ENCODE data around the gene SYPL2.
"Not testable (repeated sequence)": the region's sequence is repeated elsewhere in the genome, so short reads cannot be mapped to it uniquely, and the experiment has no call there.

Gene SYPL2

DNA sequence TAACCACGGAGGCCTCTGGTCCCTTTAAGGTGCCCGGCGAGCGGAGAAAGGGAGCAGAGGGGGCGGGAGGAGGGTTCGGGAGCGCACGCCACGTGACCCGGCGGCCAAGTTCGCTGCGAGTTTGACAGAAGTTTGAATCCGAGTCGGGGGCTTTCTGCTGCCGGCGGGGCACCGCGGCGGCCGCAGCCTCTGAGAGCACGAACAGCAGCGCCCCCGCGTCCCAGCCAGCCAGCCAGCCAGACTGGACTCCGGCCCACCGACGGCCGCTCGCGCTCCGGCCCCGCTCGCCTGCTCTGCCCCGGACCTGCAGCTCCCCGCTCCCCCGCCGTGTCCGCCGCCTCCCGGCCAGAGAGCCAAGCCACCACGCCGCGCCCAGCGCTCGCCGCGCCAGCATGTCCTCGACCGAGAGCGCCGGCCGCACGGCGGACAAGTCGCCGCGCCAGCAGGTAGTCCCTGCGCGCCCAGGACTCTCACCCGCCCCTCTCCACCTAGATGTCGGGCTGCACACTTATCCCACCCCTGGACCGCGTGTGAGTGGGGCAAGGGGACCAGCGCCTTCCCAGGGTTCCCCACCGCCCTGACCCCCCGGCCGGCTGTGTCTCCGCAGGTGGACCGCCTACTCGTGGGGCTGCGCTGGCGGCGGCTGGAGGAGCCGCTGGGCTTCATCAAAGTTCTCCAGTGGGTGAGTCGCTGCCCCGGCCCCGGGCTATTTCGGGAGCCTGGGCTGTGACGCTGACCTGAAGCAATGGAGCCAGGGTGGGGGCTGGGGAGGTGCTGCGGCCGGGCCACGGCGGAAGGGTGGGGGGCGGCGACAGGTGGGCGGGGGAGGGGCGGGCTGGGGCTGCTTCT lies at the start of gene SYPL2:
Gene SYPL2, plus strand, starts transcription at position 95 of the 849 bp plus-strand sequence. Its CDS starts 298 bp downstream, at position 393.
- DNase-seq, result no peak

DNA sequence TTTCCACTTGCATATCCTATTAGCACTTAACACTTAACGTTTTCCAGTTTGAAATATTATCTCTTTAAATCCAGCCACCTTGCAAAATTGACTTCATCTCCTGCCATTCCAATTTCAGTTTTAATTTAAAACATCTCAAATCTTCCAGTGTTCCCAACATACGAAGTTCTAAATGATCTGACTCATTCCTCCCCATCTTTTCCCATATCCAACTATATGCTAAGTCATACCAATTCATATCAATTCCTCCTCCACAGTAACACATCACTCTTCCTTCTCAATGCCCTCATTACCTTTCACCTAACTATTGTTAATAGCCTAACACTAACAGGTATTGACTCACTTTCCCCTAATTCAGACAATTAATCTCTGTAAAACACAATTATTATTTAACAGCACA lies 42.8 kb upstream of the SYPL2 start:
- no peak for DNase-seq

DNA sequence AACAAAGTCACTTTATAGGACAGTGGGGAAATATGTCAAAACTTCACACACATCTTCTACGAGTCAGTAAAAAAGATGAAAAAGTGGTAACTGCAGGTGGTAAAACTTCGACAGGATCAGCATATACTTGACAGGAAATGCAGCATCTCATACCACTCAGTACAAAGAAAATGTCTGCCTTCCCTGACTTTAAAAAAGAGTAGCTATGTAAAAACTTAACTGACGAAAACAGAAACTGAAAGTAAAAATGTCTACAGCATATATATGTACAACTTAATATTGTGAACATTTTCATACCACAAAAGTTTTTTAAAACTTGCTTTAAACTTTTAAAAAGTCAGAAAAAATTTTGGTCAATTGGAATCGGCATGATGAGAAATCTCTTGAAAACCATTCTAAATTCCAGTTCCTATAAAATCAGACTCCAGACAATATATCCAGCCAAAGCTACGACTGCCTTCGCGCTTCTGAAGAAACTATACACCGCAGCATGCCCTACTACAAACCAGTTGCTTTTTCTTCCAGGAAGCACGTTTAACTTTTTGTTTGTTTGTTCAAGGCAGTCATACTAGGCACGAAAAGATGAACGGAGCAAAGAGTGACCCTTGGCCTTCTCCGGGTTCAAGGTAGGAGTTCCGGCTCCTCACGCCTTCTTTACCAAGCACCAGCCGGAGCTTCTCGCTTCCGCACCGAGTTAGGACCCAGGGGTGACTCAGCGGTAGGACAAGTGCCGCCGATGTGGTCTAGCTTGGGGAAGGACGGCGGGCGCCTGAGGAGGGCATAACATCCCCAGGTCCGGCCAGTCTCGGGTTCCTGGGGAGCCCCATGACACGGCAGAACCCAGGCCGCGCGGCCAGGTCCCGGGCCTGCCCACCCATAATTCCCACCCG lies 40.7 kb upstream of the SYPL2 start:
- DNase-seq, result no peak

DNA sequence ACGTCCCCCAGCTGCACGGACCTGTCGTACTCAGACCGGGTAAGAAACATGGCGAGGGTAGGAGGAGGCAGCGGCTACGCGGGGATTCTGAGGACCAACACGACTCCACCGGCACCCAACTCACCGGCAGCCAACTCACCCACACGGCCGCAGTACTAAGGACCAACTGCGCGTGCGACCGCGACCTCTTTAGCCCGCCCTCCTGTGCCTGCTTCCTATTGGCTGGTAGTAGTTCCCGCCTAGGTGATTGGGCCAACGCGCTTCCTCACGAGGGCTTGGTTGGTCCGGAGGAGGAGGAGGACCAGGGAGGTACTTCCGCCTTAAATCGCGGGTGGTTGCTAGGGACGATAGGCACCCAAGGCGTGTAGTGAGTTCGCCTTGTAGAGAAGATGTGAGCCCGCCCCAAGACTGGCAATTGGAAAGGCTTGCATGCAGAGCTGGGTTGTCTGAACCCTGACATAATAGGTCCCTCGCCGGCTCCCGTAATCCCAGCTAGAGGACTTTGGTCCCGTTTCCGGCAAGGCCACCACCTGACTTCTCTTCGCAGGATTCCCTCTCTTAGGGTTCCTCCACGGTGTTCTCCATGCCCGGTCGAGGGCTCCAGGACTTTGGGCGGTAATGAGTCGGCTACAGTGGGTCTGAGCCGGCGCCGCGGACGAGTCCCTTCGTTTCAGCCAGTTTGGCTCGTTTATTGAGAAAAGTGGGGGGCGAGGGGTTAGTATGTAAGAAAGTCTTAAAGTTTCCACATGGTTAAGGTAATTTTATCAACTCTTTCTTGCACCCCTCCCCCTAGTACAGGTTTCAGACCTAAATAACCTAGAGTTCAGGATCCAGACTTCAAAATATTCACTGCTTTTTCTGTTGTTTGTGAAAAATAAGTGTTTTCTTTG lies 39.8 kb upstream of the SYPL2 start, which contains the start of gene PSMA5:
Gene PSMA5, minus strand, starts transcription at position 168 of the 890 bp plus-strand sequence. Its CDS starts 118 bp downstream, at position 50.
- DNase-seq, result peak; percentile 98

DNA sequence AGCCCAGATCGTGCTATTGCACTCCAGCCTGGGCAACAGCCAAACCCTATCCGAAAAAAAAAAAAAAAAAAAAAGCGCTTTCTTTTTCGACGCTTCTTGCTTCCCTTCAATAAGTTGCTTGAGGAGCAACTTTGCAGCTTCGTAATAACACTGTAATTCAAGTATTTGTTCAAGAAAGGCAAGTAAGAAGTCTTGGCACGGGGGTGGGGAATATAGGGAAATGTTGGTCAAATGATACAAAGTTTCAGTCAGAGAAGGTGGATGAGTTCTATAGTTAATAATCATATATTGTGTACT lies 39.2 kb upstream of the SYPL2 start:
- peak; percentile 0 for DNase-seq

DNA sequence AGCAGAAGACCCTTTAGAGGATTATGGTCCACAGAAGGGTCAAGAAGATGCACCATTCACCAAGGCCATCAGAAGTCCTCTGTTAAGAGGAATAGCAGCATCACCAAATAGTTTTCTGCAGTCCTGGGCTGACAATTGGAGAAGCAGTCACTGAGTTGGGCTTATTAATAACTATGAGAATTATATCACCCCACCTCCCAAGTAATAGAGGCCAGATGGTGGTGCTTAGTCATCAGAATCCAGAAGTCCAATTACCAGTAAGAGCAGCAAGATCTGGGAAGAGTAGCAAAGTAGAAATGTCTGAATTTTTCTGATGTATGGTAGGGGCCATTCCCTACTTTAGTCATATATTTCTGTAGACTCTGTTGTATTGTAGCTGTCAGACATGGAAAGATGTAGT lies 34.0 kb upstream of the SYPL2 start:
- no peak for DNase-seq

DNA sequence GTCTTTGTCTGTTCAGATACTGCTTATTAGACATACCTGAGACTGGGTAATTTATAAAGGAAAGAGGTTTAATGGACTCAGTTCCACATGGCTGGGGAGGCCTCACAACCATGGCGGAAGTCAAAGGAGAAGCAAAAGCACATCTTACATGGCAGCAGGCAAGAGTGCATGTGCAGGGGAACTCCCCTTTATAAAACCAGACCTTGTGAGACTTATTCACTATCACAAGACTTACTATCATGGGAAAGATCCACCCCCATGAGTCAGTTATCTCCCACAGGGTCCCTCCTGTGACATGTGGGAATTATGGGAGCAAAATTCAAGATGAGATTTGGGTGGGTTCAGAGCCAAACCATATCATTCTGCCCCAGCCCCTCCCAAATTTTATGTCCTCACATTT lies 33.0 kb upstream of the SYPL2 start:
- DNase-seq, result no peak

DNA sequence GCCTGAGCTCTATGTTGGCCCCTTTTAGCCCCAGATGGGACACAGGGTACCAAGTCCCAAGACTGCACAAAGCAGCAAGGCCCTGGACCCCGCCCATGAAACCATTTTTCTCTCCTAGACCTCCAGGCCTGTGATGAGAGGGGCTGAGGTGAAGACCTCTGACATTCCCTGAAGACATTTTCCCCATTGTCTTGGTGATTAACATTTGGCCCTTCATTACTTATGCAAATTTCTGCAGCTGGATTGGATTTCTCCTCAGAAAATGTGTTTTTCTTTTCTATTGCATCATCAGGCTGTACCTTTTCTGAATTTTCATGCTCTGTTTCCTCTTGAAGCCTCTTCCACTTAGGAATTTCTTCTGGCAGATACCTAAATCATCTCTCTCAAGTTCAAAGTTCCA lies 31.9 kb upstream of the SYPL2 start:
- DNase-seq, result no peak

DNA sequence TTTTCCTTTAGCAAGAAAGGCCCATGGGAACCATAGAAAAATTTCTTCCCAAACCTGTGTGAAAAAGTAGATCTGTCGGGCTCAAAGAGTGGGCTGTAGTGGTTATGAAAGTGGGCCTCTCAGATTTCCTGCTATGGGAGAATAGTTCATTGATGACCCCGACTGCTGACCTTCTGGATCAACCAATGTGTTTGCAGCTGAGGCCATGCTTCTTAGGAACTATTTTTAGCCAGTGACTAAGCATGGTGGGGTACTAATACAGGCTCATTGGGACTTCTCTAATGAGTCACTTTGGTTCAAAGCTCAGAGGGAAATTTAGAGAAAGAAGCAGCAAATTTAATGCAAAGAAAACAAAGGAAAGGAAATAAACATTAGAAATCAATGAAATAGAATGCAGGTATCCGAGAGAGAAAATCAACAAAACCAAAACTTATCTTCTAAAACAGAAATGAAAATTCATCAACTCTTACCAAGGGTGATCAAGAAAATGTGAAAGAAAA lies 27.5 kb upstream of the SYPL2 start:
- no peak for DNase-seq

DNA sequence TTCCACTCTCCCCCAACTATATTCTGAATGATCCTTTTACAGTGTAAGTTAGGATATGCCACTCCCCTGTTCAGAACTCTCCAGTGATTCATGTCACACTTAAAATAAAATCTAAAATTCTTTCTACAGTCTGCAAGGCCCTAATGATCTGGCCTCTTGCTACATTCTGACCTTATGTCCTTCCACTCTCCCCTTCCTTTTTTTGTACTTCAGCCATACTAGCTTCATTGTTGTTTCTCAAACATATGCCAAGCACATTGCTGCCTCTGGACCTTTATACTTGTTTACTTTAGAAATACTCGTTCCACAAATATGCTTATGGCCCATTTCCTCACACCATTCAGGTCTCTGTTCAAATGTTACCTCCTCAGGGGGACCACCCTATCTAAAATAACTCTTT lies 25.3 kb upstream of the SYPL2 start:
- no peak for DNase-seq

DNA sequence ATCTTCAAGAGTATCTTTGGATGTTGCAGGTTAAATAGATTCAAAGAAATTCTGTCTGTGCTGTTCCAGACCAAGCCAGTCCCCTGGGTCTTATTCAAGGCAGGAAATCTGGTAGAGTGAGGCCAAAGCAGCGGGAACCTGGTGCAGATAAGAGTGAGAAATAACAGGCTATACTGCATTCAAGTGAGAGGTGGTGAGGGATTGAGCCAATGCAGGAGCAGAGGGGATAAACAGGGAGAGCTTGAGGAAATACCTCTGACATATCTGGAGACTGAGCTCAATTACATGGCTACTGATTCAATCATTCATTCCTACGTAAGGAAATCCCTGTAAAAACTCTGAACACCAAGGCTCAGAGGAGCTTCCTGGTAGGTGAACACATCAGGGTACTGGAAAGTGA lies 22.9 kb upstream of the SYPL2 start:
- no peak for DNase-seq

DNA sequence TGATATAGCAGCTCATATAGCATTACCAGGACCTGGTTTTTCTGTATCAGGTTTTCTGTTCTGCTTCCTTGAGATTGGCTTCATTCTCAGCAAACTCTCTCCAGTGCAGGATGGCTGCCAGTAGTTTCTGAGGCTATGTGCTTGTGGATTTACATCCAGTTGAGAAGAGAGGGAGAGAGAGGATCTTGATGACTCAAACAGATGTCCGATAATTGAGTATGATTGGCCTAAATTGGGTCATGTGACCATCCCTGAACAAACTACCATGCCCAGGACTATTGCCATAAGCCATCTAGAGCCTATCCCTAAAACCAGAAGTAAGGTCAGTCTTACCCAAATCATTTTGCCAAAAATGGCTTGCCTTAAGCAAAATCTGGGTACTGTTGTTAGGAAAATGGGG lies 22.0 kb upstream of the SYPL2 start:
- DNase-seq, result no peak

DNA sequence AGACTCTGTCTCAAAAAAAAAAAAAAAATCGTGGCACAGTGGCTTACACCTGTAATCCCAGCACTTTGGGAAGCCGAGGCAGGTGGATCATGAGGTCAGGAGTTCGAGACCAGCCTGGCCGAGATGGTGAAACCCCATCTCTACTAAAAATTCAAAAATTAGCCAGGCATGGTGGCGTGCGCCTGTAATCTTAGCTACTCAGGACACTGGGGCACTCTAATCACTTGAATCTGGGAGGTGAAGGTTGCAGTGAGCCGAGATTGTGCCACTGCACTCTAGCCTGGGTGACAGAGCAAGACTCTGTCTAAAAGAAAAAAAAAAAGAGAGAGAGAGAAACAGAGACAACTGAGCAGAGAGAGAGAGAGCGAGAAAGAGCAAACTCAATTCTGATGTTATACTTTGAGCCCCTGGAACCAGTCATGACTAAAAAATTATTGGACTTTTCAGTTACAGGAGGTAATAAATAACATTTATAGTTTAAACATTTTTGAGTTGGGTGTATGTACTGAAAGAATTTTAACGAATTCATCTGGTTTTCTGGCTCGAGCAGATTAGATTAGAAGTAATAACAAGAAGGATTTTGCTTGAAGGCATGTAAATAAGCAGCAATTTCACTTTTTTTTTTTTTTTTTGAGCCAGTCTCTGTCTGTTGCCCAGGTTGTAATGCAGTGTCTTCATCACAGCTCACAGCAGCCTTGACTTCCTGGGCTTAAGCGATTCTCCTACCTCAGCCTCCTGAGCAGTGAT lies 20.2 kb upstream of the SYPL2 start:
- DNase-seq, result not testable (repeated sequence)

DNA sequence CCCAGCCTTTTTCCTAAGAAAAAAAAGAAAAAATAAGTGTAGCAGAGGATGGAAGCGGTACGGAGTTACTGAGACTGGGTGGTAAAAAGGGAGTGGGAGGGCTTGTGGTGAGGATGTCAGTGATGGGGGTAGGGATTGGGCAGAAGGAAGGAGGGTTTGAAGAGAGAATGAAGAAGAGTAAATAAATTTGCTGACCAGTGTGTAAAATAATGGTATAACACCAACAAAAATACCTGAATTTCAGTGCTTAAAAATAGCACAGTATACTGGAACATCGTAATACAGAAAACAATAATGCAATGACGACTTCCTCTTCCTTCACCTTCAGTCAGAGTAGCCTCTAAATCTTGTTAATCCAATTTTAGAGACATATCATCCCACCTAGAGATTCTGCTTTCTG lies 18.8 kb upstream of the SYPL2 start:
- DNase-seq, result no peak

DNA sequence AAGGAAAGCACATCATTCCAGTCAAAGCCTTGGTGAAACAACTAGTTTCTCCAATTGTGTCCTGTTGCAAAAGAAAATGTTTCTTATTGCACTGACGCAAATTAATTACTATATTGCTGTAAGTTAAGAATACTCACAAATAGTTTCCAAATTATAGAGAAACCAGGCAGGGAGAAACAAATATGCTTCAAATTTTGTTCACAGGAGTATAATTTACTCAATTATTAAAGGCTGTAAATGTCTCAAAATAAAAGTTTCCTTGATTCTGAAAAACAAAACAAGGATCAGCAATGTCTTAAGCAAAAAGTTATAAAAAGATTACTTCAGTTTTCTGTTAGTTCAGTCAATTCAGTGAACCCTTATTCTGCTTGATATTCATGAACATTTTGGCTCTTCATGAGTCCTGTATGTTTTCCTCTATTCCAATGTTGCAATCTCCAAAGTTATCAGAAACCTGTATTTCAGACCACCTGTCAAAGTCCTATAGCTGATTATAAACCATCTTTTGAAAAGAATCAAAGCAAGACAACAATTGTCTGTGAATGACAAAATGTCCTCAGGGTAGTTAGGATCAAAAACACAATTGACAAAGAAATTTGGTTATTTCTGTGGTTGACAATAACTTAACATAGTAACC lies 11.7 kb upstream of the SYPL2 start:
- no peak for DNase-seq

DNA sequence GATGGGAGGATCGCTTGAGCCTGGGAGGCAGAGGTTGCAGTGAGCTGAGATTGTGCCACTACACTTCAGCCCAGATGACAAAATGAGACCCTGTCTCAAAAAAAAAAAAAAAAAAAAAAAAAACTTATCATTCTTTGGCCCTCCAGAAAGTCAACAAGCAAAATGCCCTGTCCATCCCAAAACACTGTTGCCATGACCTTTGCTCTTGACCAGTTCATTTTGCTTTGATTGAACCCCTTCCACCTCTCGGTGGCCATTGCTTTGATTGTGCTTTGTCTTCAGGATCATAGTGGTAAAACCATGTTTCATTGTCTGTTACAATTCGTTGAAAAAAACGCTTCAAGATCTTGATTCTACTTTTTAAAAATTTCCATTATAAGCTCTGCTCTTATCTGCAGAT lies 8.5 kb upstream of the SYPL2 start:
- DNase-seq, result no peak

DNA sequence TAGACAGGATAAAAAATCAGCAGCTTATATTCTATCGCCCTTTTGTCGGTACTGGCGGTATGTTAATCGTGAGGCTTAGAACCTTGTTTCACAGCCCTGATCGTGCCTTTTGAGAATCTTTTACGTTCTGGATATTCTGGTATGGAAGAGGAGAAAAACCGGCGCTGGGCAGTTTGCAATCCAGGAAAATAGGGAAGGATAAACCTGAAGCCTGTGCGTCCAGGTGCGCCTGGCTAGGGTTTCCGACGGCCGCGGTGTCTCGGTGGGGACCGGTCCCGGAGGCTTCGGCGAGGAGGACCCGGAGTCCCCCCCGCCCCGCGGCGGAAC lies 258 bp upstream of the SYPL2 start:
- no peak for DNase-seq

DNA sequence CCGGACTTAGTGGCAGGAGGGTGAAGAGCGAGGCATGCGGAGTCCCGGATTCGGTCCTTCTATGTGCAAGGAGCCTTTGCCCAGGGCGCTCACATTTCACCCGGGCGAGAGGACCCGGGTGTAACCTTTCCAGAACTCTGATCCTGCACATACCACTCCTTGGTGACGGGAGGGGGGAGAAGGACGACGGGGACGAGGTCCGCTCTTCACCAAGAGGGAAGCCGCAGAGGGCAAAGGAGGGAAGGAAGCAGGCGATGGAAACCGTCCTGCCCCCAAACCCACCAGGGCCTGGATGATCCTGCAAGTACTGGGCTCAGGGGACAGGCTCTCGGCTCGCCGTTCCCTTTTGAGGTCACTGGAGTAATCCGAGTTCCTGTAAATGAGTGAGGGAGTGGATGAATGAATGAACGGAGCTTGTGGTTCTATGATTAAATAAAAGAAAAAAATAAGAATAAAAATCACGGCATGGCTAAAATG lies 993 bp downstream of the SYPL2 start:
- no peak for DNase-seq

DNA sequence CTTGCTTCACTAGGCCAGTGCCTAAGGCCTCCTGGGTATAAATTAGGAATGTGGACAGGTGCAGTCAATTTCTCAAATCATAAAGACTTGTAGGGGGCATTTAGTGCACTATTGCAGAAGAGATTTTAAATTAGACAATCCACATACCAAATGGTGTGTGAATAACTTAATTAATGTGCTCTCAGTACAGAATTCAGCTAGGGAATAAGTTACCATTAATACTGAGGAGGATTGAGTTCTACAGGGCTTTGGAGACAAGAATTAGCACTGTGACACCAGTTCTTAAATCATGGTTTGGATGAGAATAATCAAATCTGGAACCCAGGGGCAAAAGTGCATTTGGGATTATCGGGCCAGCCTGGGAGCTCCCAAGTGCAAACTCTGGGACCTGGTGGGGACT lies 1.7 kb downstream of the SYPL2 start:
- DNase-seq, result no peak

DNA sequence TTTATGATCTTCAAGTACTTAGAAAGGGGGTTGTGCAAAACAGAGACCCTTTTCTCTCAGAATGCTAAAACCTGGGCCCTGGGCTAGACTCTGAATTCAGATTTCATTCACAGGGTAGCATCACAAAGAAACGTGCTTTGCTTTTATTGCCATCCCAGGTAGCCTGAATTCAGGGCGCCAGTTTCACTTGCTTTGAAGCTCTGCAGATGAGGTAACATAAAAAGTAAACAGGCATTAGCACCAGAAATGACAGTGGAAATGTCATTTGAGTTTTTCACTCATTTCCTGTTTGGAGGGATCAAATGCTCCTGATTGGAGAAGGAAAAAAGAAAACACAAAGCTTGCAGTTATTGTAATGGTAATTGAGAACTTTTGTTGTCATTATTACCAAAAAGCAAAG lies 2.6 kb downstream of the SYPL2 start:
- DNase-seq, result no peak

DNA sequence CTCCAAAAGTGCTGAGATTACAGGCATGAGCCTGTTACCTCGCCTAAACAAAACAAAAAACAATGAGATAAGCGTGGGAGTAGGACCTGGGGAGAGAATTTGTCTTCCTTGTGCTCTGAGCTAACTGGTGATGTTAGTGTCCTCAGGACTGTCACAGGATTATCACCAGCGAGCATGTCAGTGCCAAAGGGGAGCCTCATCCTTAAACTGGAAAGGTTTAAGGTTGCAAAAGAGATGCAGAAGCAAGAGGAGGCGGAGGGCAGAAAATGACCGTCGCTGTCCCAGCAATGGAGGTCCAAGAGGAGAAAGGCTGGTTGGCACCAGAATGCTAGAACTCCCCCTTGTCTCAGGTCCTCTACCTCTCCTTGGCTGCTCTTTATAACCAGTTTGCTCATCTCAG lies 3.9 kb downstream of the SYPL2 start:
- DNase-seq, result no peak

DNA sequence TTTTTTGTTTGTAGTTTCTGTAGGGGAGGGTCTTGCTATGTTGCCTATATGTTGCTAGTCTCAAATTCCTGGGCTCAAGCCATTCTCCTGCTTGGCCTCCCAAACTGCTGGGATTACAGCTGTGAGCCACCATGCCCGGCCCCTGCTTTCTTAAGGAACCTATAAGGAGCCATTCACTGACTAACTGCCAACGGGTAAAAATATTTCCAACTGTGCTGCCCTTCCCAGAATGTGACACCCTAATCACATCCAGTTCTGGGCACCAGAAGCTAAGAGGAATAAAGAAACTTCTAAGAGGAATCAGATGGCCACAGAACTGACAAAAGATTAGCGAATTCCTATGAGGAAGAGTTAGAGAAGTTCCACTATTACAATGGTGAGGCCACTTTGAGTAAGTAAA lies 6.4 kb downstream of the SYPL2 start:
- no peak for DNase-seq
